SU-DHL-6 (cell line): ENCODE results near the gene EML3.

Experiments
- CTCF ChIP-seq: fragments of 200-600 bp; sonication (generic); IDR thresholded peaks from one replicate; pipeline ENCODE4 v1.5.1; 2017; ENCODE audit warnings: antibody characterized with exemption, mild to moderate bottlenecking, low read length, moderate library complexity; ENCODE audit not compliant: insufficient read depth, poor library complexity, severe bottlenecking
- EZH2phosphoT487 ChIP-seq: fragments of 200-600 bp; sonication (generic), shearing (Covaris generic); conservative IDR thresholded peaks from 2 replicates; pipeline ENCODE4 v1.6.1; 2018; ENCODE audit warnings: mild to moderate bottlenecking, antibody characterized with exemption, low read length, moderate library complexity, mixed read lengths

DNA sequence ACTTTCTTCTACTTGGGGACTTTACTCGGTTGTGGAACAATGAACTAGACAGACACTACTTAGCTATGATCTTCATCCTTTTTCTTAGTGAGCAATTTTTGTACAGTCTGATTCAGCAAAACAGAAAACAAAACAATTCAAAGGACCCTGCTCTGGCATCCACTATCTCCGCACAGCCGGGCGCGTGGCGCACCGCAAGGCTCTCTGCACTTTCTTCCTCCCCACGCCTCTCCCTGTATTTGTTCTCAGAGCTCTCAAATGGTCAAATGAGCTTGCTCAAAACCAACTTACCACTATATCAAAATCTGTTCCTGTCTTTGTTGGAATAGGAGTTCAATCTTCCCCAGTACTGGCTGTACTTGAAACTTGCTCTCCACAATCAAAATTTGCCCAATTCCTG, 46.3 kb downstream of the EML3 start:
- TF ChIP-seq CTCF (no peak), EZH2phosphoT487 (no peak)
